NB4 (cell line): ENCODE results near the gene USP17L18.
"Not testable (repeated sequence)": the region's sequence is repeated elsewhere in the genome, so short reads cannot be mapped to it uniquely, and the experiment has no call there.

Experiments
- MAX ChIP-seq: IDR thresholded peaks from 2 replicates; pipeline ENCODE4 v1.6.1; 2011; ENCODE audit warnings: low read depth, low read length
- MYC ChIP-seq: IDR thresholded peaks from 2 replicates; pipeline ENCODE4 v1.6.1; 2011; ENCODE audit warnings: low read depth, low read length
- POLR2A ChIP-seq: IDR thresholded peaks from 2 replicates; pipeline ENCODE4 v1.6.1; 2011; ENCODE audit warnings: mild to moderate bottlenecking; ENCODE audit not compliant: insufficient read length; ENCODE audit errors: extremely low read depth
- TF ChIP-seq, protein P1 (sequence below): IDR thresholded peaks from one replicate; pipeline ENCODE4 v1.5.1; 2012; ENCODE audit warnings: low read depth, low read length

GRCh38 chr4:9214701-9215100 lies 33.7 kb upstream of the USP17L18 start:
- TF ChIP-seq POLR2A, MAX, MYC: not testable (repeated sequence)
- TF ChIP-seq, protein P1, sequence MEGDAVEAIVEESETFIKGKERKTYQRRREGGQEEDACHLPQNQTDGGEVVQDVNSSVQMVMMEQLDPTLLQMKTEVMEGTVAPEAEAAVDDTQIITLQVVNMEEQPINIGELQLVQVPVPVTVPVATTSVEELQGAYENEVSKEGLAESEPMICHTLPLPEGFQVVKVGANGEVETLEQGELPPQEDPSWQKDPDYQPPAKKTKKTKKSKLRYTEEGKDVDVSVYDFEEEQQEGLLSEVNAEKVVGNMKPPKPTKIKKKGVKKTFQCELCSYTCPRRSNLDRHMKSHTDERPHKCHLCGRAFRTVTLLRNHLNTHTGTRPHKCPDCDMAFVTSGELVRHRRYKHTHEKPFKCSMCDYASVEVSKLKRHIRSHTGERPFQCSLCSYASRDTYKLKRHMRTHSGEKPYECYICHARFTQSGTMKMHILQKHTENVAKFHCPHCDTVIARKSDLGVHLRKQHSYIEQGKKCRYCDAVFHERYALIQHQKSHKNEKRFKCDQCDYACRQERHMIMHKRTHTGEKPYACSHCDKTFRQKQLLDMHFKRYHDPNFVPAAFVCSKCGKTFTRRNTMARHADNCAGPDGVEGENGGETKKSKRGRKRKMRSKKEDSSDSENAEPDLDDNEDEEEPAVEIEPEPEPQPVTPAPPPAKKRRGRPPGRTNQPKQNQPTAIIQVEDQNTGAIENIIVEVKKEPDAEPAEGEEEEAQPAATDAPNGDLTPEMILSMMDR: not testable (repeated sequence)
